Measurements from ENCODE around the gene ACAP1. TPM values are rescaled to one million over a fixed set of nuclear protein-coding genes. Genes with fewer than 3 reads are reported as not detected.
"Not testable (repeated sequence)": the region's sequence is repeated elsewhere in the genome, so short reads cannot be mapped to it uniquely, and the experiment has no call there.

Gene ACAP1
- total RNA-seq, 1 donor from 2014 or later = 23.2 TPM

GRCh38 chr17:7328840-7329373, 7.4 kb upstream of the ACAP1 start, which contains the start of gene NEURL4:
Gene NEURL4, minus strand, starts transcription at chr17:7329335. Its CDS starts 23 bp downstream, at chr17:7329312.
- peak; percentile 16 for ATAC-seq
- no peak for DNase-seq
- intact Hi-C loops (cut with DNase I) = no loop called here
- peak within 1 kb of the TSS; percentile 87 for H3K4me3 ChIP-seq
- peaks cover 9% of the 10 kb centered on the region for H3K36me3 ChIP-seq
- H3K4me1 ChIP-seq = peaks cover 15% of the 10 kb centered on the region
- no peak for TF ChIP-seq CTCF (IDR thresholded peaks at IDR 0.05)
- peak within 1 kb of the TSS; percentile 92 for H3K27ac ChIP-seq
- no peaks in the 10 kb centered on the region for H3K27me3 ChIP-seq
- no peaks in the 10 kb centered on the region for H3K9me3 ChIP-seq

GRCh38 chr17:7329374-7329996, 6.8 kb upstream of the ACAP1 start:
- no peak for TF ChIP-seq CTCF (IDR thresholded peaks at IDR 0.05)
- peaks cover 15% of the 10 kb centered on the region for H3K4me1 ChIP-seq
- peak overlapping the region; percentile 87 for H3K4me3 ChIP-seq
- H3K9me3 ChIP-seq = no peaks in the 10 kb centered on the region
- H3K27ac ChIP-seq = peak overlapping the region; percentile 92
- no peaks in the 10 kb centered on the region for H3K27me3 ChIP-seq
- peaks cover 3% of the 10 kb centered on the region for H3K36me3 ChIP-seq
- intact Hi-C loops (cut with DNase I) = no loop called here
- DNase-seq (peak; percentile 99), ATAC-seq (peak; percentile 94)

GRCh38 chr17:7329997-7330637, 6.2 kb upstream of the ACAP1 start:
- no peaks in the 10 kb centered on the region for H3K36me3 ChIP-seq
- peak overlapping the region; percentile 92 for H3K27ac ChIP-seq
- intact Hi-C loops (cut with DNase I) = no loop called here
- no peaks in the 10 kb centered on the region for H3K27me3 ChIP-seq
- DNase-seq = peak; percentile 85
- no peak for TF ChIP-seq CTCF (IDR thresholded peaks at IDR 0.05)
- H3K4me1 ChIP-seq = peaks cover 15% of the 10 kb centered on the region
- peak; percentile 53 for ATAC-seq
- peak overlapping the region; percentile 87 for H3K4me3 ChIP-seq
- no peaks in the 10 kb centered on the region for H3K9me3 ChIP-seq

- no peaks in the 10 kb centered on the region for H3K27me3 ChIP-seq
- intact Hi-C loops (cut with DNase I) = no loop called here
- no peak for DNase-seq
- no peak for ATAC-seq
- peak overlapping the region; percentile 92 for H3K27ac ChIP-seq
- peaks cover 15% of the 10 kb centered on the region for H3K4me1 ChIP-seq
- H3K4me3 ChIP-seq = peak overlapping the region; percentile 87
- no peaks in the 10 kb centered on the region for H3K9me3 ChIP-seq
- H3K36me3 ChIP-seq = no peaks in the 10 kb centered on the region
- TF ChIP-seq CTCF (IDR thresholded peaks at IDR 0.05) = no peak
These were observed 5.7 kb upstream of the ACAP1 start for GRCh38 chr17:7330638-7331015.

- Histone ChIP-seq H3K27ac (no peak overlapping the region), H3K9me3 (no peaks in the 10 kb centered on the region), H3K4me3 (no peak overlapping the region), H3K36me3 (no peaks in the 10 kb centered on the region), H3K27me3 (no peaks in the 10 kb centered on the region), H3K4me1 (peaks cover 15% of the 10 kb centered on the region)
- ATAC-seq (no peak), DNase-seq (no peak)
- intact Hi-C loops (cut with DNase I) = no loop called here
- no peak for TF ChIP-seq CTCF (IDR thresholded peaks at IDR 0.05)
These were observed 4.2 kb upstream of the ACAP1 start for GRCh38 chr17:7332111-7332510.

GRCh38 chr17:7332600-7333069, 3.7 kb upstream of the ACAP1 start:
- H3K27ac ChIP-seq; intact Hi-C loops (cut with DNase I); H3K36me3 ChIP-seq; H3K9me3 ChIP-seq; H3K4me3 ChIP-seq; ATAC-seq; H3K27me3 ChIP-seq; DNase-seq: not testable (repeated sequence)
- H3K4me1 ChIP-seq = peaks cover 15% of the 10 kb centered on the region
